Thyroid gland (tissue), 4 donors: ENCODE measurements around the gene LIN54.

Experiments
- CTCF ChIP-seq, 6 experiments: fragments of 200-600 bp in 3 of 6; fragments of 450-650 bp in 3 of 6; sonication (generic) in 3 of 6; IDR thresholded peaks; one replicate each; pipeline ENCODE4 v1.5.1; 2016 to 2019; ENCODE audit warnings: antibody characterized with exemption in 6 of 6, mild to moderate bottlenecking in 2 of 6, inconsistent platforms in 1 of 6, moderate library complexity in 1 of 6
- POLR2A ChIP-seq, 2 donors: fragments of 450-650 bp; IDR thresholded peaks; one replicate each; pipeline ENCODE4 v1.6.1; 2017; ENCODE audit warnings: antibody characterized with exemption in 2 of 2, mild to moderate bottlenecking in 2 of 2, moderate library complexity in 1 of 2

GRCh38 chr4:82969414-82969813, 41.2 kb downstream of the LIN54 start:
- TF ChIP-seq POLR2A (IDR thresholded peaks at IDR 0.05) (no peak), CTCF (IDR thresholded peaks at IDR 0.05) (no peak)
